HCT116 (cell line): Measurements from ENCODE around the gene KCNK1. TPM values are rescaled to one million over a fixed set of nuclear protein-coding genes. Genes with fewer than 3 reads are reported as not detected.

ENCODE experiments used
- ATAC-seq: fragments of 200-7000 bp; cut with Tn5 transposase; 2 replicates; pipeline ENCODE4 v1.9.1; 2020; ENCODE audit warnings: mild to moderate bottlenecking, moderate library complexity
- BruUV-seq: library from RNA; stranded (reverse); fragments of 400-500 nt; replicated peaks from 2 replicates; lab custom pipeline; 2021; lab: Mats Ljungman, UMichigan
- CTCF ChIA-PET: fragments of 300-600 bp; sonication (Branson Sonifier 250); formaldehyde crosslinking; loops from one replicate; lab custom pipeline; 2021; ENCODE audit warnings: antibody characterized with exemption; lab: Charles Lee
- POLR2A ChIA-PET: fragments of 300-600, 350-600 bp; sonication (Branson Sonifier 250); formaldehyde crosslinking; loops from one replicate; lab custom pipeline; 2021; ENCODE audit warnings: antibody characterized with exemption; lab: Charles Lee
- RAD21 ChIA-PET, 2 experiments: fragments of 300-600 bp; sonication (Branson Sonifier 250); formaldehyde crosslinking; loops; one replicate each; lab custom pipeline; 2023; ENCODE audit warnings: low total read pairs in 2 of 2; ENCODE audit not compliant: uncharacterized antibody in 2 of 2, unreplicated experiment in 2 of 2, low non-redundant PET in 1 of 2; lab: Charles Lee
- DNase-seq: peaks from one replicate; pipeline ENCODE4 v3.0.0-alpha.2; 2010; ENCODE audit warnings: low read depth, low spot score
- H2AFZ ChIP-seq: fragments of 200-600 bp; shearing (Covaris generic), sonication (generic); 2 replicates; pipeline ENCODE4 v1.6.1; 2017; ENCODE audit warnings: low read depth, mixed run types, mixed read lengths, antibody characterized with exemption, low read length; ENCODE audit not compliant: poor library complexity, severe bottlenecking
- H3K27ac ChIP-seq: 2 replicates; pipeline ENCODE4 v1.5.1; 2012; ENCODE audit warnings: low read depth, low read length
- H3K27me3 ChIP-seq: fragments of 200-600 bp; sonication (generic); 2 replicates; pipeline ENCODE4 v1.6.1; 2016; ENCODE audit warnings: mixed run types, low read length, mixed read lengths; ENCODE audit not compliant: insufficient read depth
- H3K36me3 ChIP-seq, 2 experiments: fragments of 200-500 bp in 1 of 2; fragments of 200-600 bp in 1 of 2; sonication (Bioruptor generic) in 1 of 2; sonication (generic) in 1 of 2; 2 replicates each; pipeline versions ENCODE4 v1.5.1 to v1.6.1; 2014 to 2016; ENCODE audit warnings: low read length in 2 of 2, inconsistent platforms in 1 of 2, mixed read lengths in 1 of 2, mixed run types in 1 of 2; ENCODE audit not compliant: insufficient read depth in 2 of 2, control insufficient read depth in 1 of 2
- H3K4me1 ChIP-seq, 2 experiments: fragments of 200-600 bp in 1 of 2; sonication (generic) in 1 of 2; 2 replicates each; pipeline versions ENCODE4 v1.5.1 to v1.6.1; 2012 to 2017; ENCODE audit warnings: low read length in 2 of 2, inconsistent platforms in 1 of 2, mild to moderate bottlenecking in 1 of 2, mixed read lengths in 1 of 2, mixed run types in 1 of 2, moderate library complexity in 1 of 2; ENCODE audit not compliant: insufficient read depth in 2 of 2, control insufficient read depth in 1 of 2
- H3K4me2 ChIP-seq: fragments of 200-600 bp; sonication (generic); 2 replicates; pipeline ENCODE4 v1.6.1; 2017; ENCODE audit warnings: mixed run types, low read length, mixed read lengths
- H3K4me3 ChIP-seq, 2 experiments: fragments of 200-600 bp in 1 of 2; sonication (generic) in 1 of 2; replicated peaks in 1 of 2; 2 replicates each; pipeline ENCODE4 v1.5.1; 2011 to 2016; ENCODE audit warnings: low read length in 2 of 2, control low read depth in 1 of 2, low read depth in 1 of 2, mild to moderate bottlenecking in 1 of 2, mixed read lengths in 1 of 2, mixed run types in 1 of 2
- H3K79me2 ChIP-seq: fragments of 200-600 bp; sonication (generic); 2 replicates; pipeline ENCODE4 v1.6.1; 2017; ENCODE audit warnings: mild to moderate bottlenecking, mixed run types, low read length, moderate library complexity, mixed read lengths; ENCODE audit not compliant: insufficient read depth
- H3K9ac ChIP-seq: fragments of 200-600 bp; sonication (generic); 2 replicates; pipeline ENCODE4 v1.6.1; 2016; ENCODE audit warnings: low read length, mixed read lengths
- H3K9me2 ChIP-seq: fragments of 200-600 bp; sonication (generic), shearing (Covaris generic); 2 replicates; pipeline ENCODE4 v1.6.1; 2017; ENCODE audit warnings: mixed run types, mild to moderate bottlenecking, moderate library complexity; ENCODE audit not compliant: insufficient read depth
- H3K9me3 ChIP-seq, 2 experiments: fragments of 200-500 bp in 1 of 2; fragments of 200-600 bp in 1 of 2; sonication (Bioruptor generic) in 1 of 2; sonication (generic) in 1 of 2; 2 replicates each; pipeline ENCODE4 v1.6.1; 2014 to 2017; ENCODE audit warnings: low read length in 2 of 2, mixed read lengths in 2 of 2, inconsistent platforms in 1 of 2, low read depth in 1 of 2, mild to moderate bottlenecking in 1 of 2, mixed run types in 1 of 2, moderate library complexity in 1 of 2; ENCODE audit not compliant: control insufficient read depth in 1 of 2, insufficient read depth in 1 of 2
- H4K20me1 ChIP-seq: fragments of 200-600 bp; sonication (generic), shearing (Covaris generic); 2 replicates; pipeline ENCODE4 v1.6.1; 2017; ENCODE audit warnings: mixed run types, mild to moderate bottlenecking, moderate library complexity; ENCODE audit not compliant: insufficient read depth
- CBX3 ChIP-seq: IDR thresholded peaks from 2 replicates; pipeline ENCODE4 v1.6.1; 2012; ENCODE audit warnings: low read depth
- CEBPB ChIP-seq: IDR thresholded peaks from 2 replicates; pipeline ENCODE4 v1.6.1; 2012; ENCODE audit warnings: low read depth
- EGR1 ChIP-seq: IDR thresholded peaks from 2 replicates; pipeline ENCODE4 v1.6.1; 2012; ENCODE audit warnings: low read depth
- ELF1 ChIP-seq: IDR thresholded peaks from 2 replicates; pipeline ENCODE4 v1.6.1; 2012; ENCODE audit warnings: low read depth, borderline replicate concordance
- EZH2 ChIP-seq: fragments of 200-600 bp; sonication (generic); IDR thresholded peaks from 2 replicates; pipeline ENCODE4 v1.6.1; 2017; ENCODE audit warnings: antibody characterized with exemption, mixed run types
- POLR2A ChIP-seq: IDR thresholded peaks from 2 replicates; pipeline ENCODE4 v1.7.0; 2011; ENCODE audit warnings: borderline replicate concordance; ENCODE audit not compliant: insufficient read depth, insufficient read length; ENCODE audit errors: extremely low read depth
- RAD21 ChIP-seq: IDR thresholded peaks from 2 replicates; pipeline ENCODE4 v1.6.1; 2012; ENCODE audit warnings: low read depth, mild to moderate bottlenecking
- SIN3A ChIP-seq: IDR thresholded peaks from 2 replicates; pipeline ENCODE4 v1.6.1; 2012; ENCODE audit warnings: low read depth
- SP1 ChIP-seq: IDR thresholded peaks from 2 replicates; pipeline ENCODE4 v1.6.1; 2012; ENCODE audit warnings: low read depth
- SRF ChIP-seq: IDR thresholded peaks from 2 replicates; pipeline ENCODE4 v1.6.1; 2012; ENCODE audit warnings: low read depth
- TCF7L2 ChIP-seq: IDR thresholded peaks from 2 replicates; pipeline ENCODE4 v1.7.0; 2011; ENCODE audit warnings: borderline replicate concordance, inconsistent platforms; ENCODE audit not compliant: insufficient read depth, insufficient read length; ENCODE audit errors: extremely low read depth
- YY1 ChIP-seq: IDR thresholded peaks from 2 replicates; pipeline ENCODE4 v1.6.1; 2011; ENCODE audit warnings: low read length, low read depth, moderate library complexity, mild to moderate bottlenecking; ENCODE audit not compliant: insufficient replicate concordance; ENCODE audit errors: extremely low read depth
- ZFX ChIP-seq: fragments of 450-650 bp; IDR thresholded peaks from 2 replicates; pipeline ENCODE4 v1.6.1; 2017
- intact Hi-C: fragments of 100-400 bp; cut with micrococcal nuclease; formaldehyde crosslinking; loops from 2 replicates; pipeline ENCODE4 v1.10.0; 2022
- total RNA-seq: library from RNA; stranded (reverse); gene quantifications from one replicate; pipeline ENCODE4 v1.2.1, GENCODE V29; 2021; ENCODE audit not compliant: unreplicated experiment
- TF ChIP-seq, protein P1 (sequence below): IDR thresholded peaks from 2 replicates; pipeline ENCODE4 v1.6.1; 2012

The KCNK1 gene
- total RNA-seq, 1 experiment from 2014 or later = 28.4 TPM

DNA sequence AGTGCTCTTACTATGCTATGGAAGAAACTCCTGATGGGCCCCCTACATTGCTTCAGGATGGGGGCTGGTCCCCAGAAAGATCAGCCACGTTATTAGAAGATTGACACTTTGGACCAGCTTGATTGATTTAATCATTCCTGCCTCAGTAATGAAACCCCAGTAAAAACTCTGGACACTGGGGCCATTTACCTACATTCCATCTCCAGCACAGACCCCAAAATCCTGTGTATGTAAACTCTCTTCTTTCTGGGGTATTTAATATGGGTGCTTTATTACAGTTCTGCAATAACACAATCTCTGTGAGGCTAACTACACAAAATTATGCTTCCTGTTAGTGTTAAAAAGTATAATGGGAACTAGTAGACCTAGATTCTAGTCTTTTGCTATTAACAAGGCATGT, 96.6 kb downstream of the KCNK1 start:
- Histone ChIP-seq H4K20me1 (no peaks in the 10 kb centered on the region), H3K79me2 (no peaks in the 10 kb centered on the region), H3K9ac (no peak overlapping the region), H3K4me3 (no peak overlapping the region), H3K27ac (no peak overlapping the region), H3K9me2 (no peaks in the 10 kb centered on the region), H3K4me1 (peaks cover 24 to 29% of the 10 kb centered on the region in 2 experiments)
- ChIA-PET RAD21 (no interaction called here), CTCF (no interaction called here)
- no TSS peak for BruUV-seq
- no peak for ATAC-seq
- no peak for DNase-seq
- intact Hi-C loops = no loop called here
- TF ChIP-seq RAD21 = no peak
- TF ChIP-seq SRF = no peak
- no peak for TF ChIP-seq ZFX
- no peak for TF ChIP-seq SP1
- TF ChIP-seq, protein P1, sequence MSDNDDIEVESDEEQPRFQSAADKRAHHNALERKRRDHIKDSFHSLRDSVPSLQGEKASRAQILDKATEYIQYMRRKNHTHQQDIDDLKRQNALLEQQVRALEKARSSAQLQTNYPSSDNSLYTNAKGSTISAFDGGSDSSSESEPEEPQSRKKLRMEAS = no peak
- no peak for TF ChIP-seq CBX3
- no peak for TF ChIP-seq ELF1
- TF ChIP-seq EZH2 = no peak
- TF ChIP-seq SIN3A = no peak
- TF ChIP-seq EGR1 = no peak
- no peak for TF ChIP-seq TCF7L2
- TF ChIP-seq YY1 = no peak
- TF ChIP-seq, all 23 proteins: peak for 0
- POLR2A ChIA-PET = no interaction called here
- Histone ChIP-seq H3K36me3 (no peaks in the 10 kb centered on the region), H2AFZ (no peak overlapping the region), H3K27me3 (no peaks in the 10 kb centered on the region), H3K4me2 (no peak overlapping the region), H3K9me3 (no peaks in the 10 kb centered on the region)

DNA sequence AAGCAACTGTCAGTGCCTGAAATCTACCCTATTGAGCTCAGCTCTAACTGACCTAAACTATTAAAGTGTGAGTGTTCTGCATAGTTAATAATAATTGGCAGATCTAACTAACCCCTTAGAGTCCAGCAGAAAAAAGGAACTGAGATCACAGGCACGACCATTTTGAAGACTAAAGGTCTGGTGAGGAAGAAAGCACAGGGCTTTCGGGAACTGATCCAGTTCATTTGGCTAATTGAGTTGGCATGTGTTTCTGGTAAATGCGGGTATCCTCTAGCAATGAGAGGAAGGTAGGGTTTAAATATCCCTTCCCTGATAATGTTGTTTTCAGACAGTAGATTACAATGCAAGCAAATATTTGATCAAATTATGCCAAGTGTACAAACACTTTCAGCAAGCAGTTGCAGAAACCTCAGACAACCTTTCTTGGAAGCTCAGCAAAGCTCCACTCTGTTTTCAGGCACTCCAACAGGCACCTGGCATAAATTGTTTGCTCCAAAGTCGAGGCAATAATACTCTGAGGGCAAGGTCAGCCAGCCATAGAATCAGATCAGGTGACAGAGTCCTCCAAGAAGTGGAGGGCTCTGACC, 100.8 kb downstream of the KCNK1 start:
- ATAC-seq (no peak), DNase-seq (no peak)
- Histone ChIP-seq H3K9me3 (no peaks in the 10 kb centered on the region), H4K20me1 (no peaks in the 10 kb centered on the region), H3K36me3 (no peaks in the 10 kb centered on the region), H3K9ac (no peak overlapping the region), H3K27ac (no peak overlapping the region), H3K4me3 (no peak overlapping the region), H3K27me3 (no peaks in the 10 kb centered on the region), H2AFZ (no peak overlapping the region), H3K79me2 (no peaks in the 10 kb centered on the region), H3K4me2 (no peak overlapping the region), H3K9me2 (no peaks in the 10 kb centered on the region), H3K4me1 (no peaks in the 10 kb centered on the region)
- TF ChIP-seq CEBPB (no peak), POLR2A (no peak)
- POLR2A ChIA-PET = no interaction called here
- CTCF ChIA-PET = no interaction called here
- RAD21 ChIA-PET = no interaction called here
- BruUV-seq = no TSS peak
- intact Hi-C loops = no loop called here
